Measurements from ENCODE around the gene ATG12. TPM values are rescaled to one million over a fixed set of nuclear protein-coding genes. Genes with fewer than 3 reads are reported as not detected.
"Not testable (repeated sequence)": the region's sequence is repeated elsewhere in the genome, so short reads cannot be mapped to it uniquely, and the experiment has no call there.

Gene ATG12
- polyA plus RNA-seq: 74.4 TPM
- long read RNA-seq, donor 1, full-length matches to known transcripts: 12 of 12 reads
- long read RNA-seq, donor 1, partial matches to known transcripts: 0 of 12 reads
- long read RNA-seq, donor 1, other reads (novel, unspliced or antisense): 0 of 12 reads
- long read RNA-seq, donor 2, full-length matches to known transcripts: 29 of 29 reads
- long read RNA-seq, donor 2, partial matches to known transcripts: 0 of 29 reads
- long read RNA-seq, donor 2, other reads (novel, unspliced or antisense): 0 of 29 reads
- long read RNA-seq, donor 3, full-length matches to known transcripts: 30 of 424 reads
- long read RNA-seq, donor 3, partial matches to known transcripts: 367 of 424 reads
- long read RNA-seq, donor 3, other reads (novel, unspliced or antisense): 27 of 424 reads
- long read RNA-seq, donor 4, full-length matches to known transcripts: 1 of 1 reads
- long read RNA-seq, donor 4, partial matches to known transcripts: 0 of 1 reads
- long read RNA-seq, donor 4, other reads (novel, unspliced or antisense): 0 of 1 reads
- long read RNA-seq, donor 5, full-length matches to known transcripts: 12 of 98 reads
- long read RNA-seq, donor 5, partial matches to known transcripts: 86 of 98 reads
- long read RNA-seq, donor 5, other reads (novel, unspliced or antisense): 0 of 98 reads
- long read RNA-seq, donor 6, full-length matches to known transcripts: 33 of 33 reads
- long read RNA-seq, donor 6, partial matches to known transcripts: 0 of 33 reads
- long read RNA-seq, donor 6, other reads (novel, unspliced or antisense): 0 of 33 reads
- long read RNA-seq, donor 7, full-length matches to known transcripts: 16 of 16 reads
- long read RNA-seq, donor 7, partial matches to known transcripts: 0 of 16 reads
- long read RNA-seq, donor 7, other reads (novel, unspliced or antisense): 0 of 16 reads
- long read RNA-seq, donor 8, full-length matches to known transcripts: 32 of 32 reads
- long read RNA-seq, donor 8, partial matches to known transcripts: 0 of 32 reads
- long read RNA-seq, donor 8, other reads (novel, unspliced or antisense): 0 of 32 reads
- long read RNA-seq, donor 9, full-length matches to known transcripts: 21 of 21 reads
- long read RNA-seq, donor 9, partial matches to known transcripts: 0 of 21 reads
- long read RNA-seq, donor 9, other reads (novel, unspliced or antisense): 0 of 21 reads
- long read RNA-seq, donor 10, full-length matches to known transcripts: 24 of 230 reads
- long read RNA-seq, donor 10, partial matches to known transcripts: 20 of 230 reads
- long read RNA-seq, donor 10, other reads (novel, unspliced or antisense): 186 of 230 reads
- long read RNA-seq, donor 11, full-length matches to known transcripts: 14 of 14 reads
- long read RNA-seq, donor 11, partial matches to known transcripts: 0 of 14 reads
- long read RNA-seq, donor 11, other reads (novel, unspliced or antisense): 0 of 14 reads

GRCh38 chr5:115841382-115842088 lies at the start of gene ATG12, which contains the start of gene AP3S1:
TSS of gene ATG12 (minus strand) at chr5:115841565. CDS start at chr5:115841552, 13 bp downstream.
TSS of gene AP3S1 (plus strand) at chr5:115841935. CDS start at chr5:115842038, 103 bp downstream.
- Histone ChIP-seq H3K9me3 (ENCODE audit: control insufficient read depth, low read depth, low read length) (no peaks in the 10 kb centered on the region), H3K27me3 (ENCODE audit: control insufficient read depth, insufficient read depth, low read length) (no peaks in the 10 kb centered on the region), H3K27ac (ENCODE audit: low read length) (peak within 1 kb of the TSS; percentile 92), H3K4me3 (ENCODE audit: low read length) (peak within 1 kb of the TSS; percentile 92), H3K36me3 (ENCODE audit: control insufficient read depth, insufficient read depth, low read length) (peaks cover 10% of the 10 kb centered on the region), H3K4me1 (ENCODE audit: control insufficient read depth, insufficient read depth, low read length) (peaks cover 3% of the 10 kb centered on the region)
- DNase-seq: peak; percentile 92 to 99
- no CpG with 5 or more reads among the region's 65 CpGs for WGBS (ENCODE audit: insufficient coverage, low lambda C conversion rate)

- no peaks in the 10 kb centered on the region for H3K9me3 ChIP-seq (ENCODE audit: control insufficient read depth, low read depth, low read length)
- peaks cover 2% of the 10 kb centered on the region for H3K36me3 ChIP-seq (ENCODE audit: control insufficient read depth, insufficient read depth, low read length)
- H3K4me1 ChIP-seq (ENCODE audit: control insufficient read depth, insufficient read depth, low read length): no peaks in the 10 kb centered on the region
- no peak overlapping the region for H3K4me3 ChIP-seq (ENCODE audit: low read length)
- DNase-seq: no peak
- H3K27me3 ChIP-seq (ENCODE audit: control insufficient read depth, insufficient read depth, low read length): no peaks in the 10 kb centered on the region
- 71% methylated on average over 1 of the region's 1 CpG for WGBS (ENCODE audit: insufficient coverage, low lambda C conversion rate)
- no peak overlapping the region for H3K27ac ChIP-seq (ENCODE audit: low read length)
These were observed 46.7 kb upstream of the ATG12 start for GRCh38 chr5:115888027-115888426.

DNA sequence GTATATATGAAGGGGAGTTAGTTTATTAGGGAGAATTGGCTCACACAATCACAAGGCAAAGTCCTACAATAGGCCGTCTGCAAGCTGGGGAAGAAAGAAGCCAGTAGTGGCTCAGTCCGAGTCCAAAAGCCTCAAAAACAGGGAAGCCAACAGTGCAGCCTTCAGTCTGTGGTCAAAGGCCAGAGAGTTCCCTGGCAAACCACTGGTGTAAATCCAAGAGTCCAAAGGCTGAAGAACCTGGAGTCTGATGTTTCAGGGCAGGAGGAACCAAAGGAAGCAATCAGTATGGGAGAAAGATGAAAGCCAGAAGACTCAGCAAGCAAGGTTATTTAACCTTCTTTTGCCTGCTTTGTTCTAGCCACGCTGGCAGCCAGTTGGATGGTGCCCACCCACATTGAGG lies 43.8 kb upstream of the ATG12 start:
- H3K4me1 ChIP-seq (ENCODE audit: control insufficient read depth, insufficient read depth, low read length); H3K4me3 ChIP-seq (ENCODE audit: low read length); H3K9me3 ChIP-seq (ENCODE audit: control insufficient read depth, low read depth, low read length); H3K36me3 ChIP-seq (ENCODE audit: control insufficient read depth, insufficient read depth, low read length); H3K27me3 ChIP-seq (ENCODE audit: control insufficient read depth, insufficient read depth, low read length): not testable (repeated sequence)
- peak overlapping the region; percentile 70 for H3K27ac ChIP-seq (ENCODE audit: low read length)
- DNase-seq: peak; percentile 65 to 82
- WGBS (ENCODE audit: insufficient coverage, low lambda C conversion rate): no CpG with 5 or more reads among the region's 3 CpGs

DNA sequence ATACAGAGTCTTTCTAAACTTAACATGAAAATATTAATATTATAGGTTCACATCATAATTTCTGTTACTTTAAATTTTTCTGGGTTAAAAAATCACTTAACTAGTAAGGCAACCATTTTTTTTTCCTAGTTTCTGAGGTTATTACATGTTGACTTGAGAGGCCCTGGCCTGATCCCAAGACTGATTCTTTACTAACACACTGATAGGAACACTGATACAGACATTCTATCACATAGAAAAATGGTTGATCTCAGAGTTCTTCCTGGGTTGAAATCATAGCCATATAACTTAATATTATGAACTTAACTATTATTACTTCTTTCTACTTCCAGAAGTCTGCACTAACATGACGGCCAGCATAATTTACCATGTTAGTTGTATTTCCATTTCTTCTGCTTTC lies 43.3 kb upstream of the ATG12 start:
- Histone ChIP-seq H3K36me3 (ENCODE audit: control insufficient read depth, insufficient read depth, low read length) (peaks cover 4% of the 10 kb centered on the region), H3K27ac (ENCODE audit: low read length) (peak overlapping the region; percentile 39), H3K27me3 (ENCODE audit: control insufficient read depth, insufficient read depth, low read length) (no peaks in the 10 kb centered on the region), H3K9me3 (ENCODE audit: control insufficient read depth, low read depth, low read length) (no peaks in the 10 kb centered on the region), H3K4me1 (ENCODE audit: control insufficient read depth, insufficient read depth, low read length) (no peaks in the 10 kb centered on the region), H3K4me3 (ENCODE audit: low read length) (no peak overlapping the region)
- DNase-seq: no peak
- WGBS (ENCODE audit: insufficient coverage, low lambda C conversion rate): 88% methylated on average over 1 of the region's 1 CpG

GRCh38 chr5:115882434-115882833 lies 41.1 kb upstream of the ATG12 start:
- no CpG with 5 or more reads among the region's 8 CpGs for WGBS (ENCODE audit: insufficient coverage, low lambda C conversion rate)
- not testable (repeated sequence) for DNase-seq; H3K9me3 ChIP-seq (ENCODE audit: control insufficient read depth, low read depth, low read length)

GRCh38 chr5:115877342-115877741 lies 36.0 kb upstream of the ATG12 start:
- no CpG with 5 or more reads among the region's 5 CpGs for WGBS (ENCODE audit: insufficient coverage, low lambda C conversion rate)
- not testable (repeated sequence) for H3K4me3 ChIP-seq (ENCODE audit: low read length); H3K27ac ChIP-seq (ENCODE audit: low read length); H3K4me1 ChIP-seq (ENCODE audit: control insufficient read depth, insufficient read depth, low read length); H3K36me3 ChIP-seq (ENCODE audit: control insufficient read depth, insufficient read depth, low read length); DNase-seq; H3K27me3 ChIP-seq (ENCODE audit: control insufficient read depth, insufficient read depth, low read length); H3K9me3 ChIP-seq (ENCODE audit: control insufficient read depth, low read depth, low read length)

More at GRCh38 chr5:115882434-115882833, 41.1 kb upstream of the ATG12 start:
- H3K4me3 ChIP-seq (ENCODE audit: low read length); H3K36me3 ChIP-seq (ENCODE audit: control insufficient read depth, insufficient read depth, low read length); H3K27me3 ChIP-seq (ENCODE audit: control insufficient read depth, insufficient read depth, low read length); H3K27ac ChIP-seq (ENCODE audit: low read length); H3K4me1 ChIP-seq (ENCODE audit: control insufficient read depth, insufficient read depth, low read length): not testable (repeated sequence)

DNA sequence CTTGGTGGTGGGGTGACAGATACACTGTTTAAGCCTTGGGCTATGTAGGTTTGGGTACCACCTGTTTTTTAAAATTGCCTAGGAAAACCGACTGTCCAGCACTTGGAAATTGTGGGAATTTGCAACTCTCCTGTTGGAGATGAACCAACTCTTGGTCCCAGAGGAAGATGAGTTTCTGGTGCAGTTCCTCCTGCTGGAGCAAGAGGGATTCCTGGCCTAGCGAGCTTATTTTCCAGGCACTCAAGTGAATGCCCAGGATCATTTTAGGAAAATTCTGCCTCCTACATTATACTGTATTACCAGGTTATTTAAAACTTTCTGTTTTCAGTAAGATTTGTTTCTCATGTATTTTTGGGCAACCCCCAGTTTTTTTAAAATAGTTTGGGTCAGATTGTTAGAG lies 34.1 kb upstream of the ATG12 start:
- Histone ChIP-seq H3K36me3 (ENCODE audit: control insufficient read depth, insufficient read depth, low read length) (peaks cover 22% of the 10 kb centered on the region), H3K27ac (ENCODE audit: low read length) (no peak overlapping the region), H3K4me3 (ENCODE audit: low read length) (no peak overlapping the region), H3K27me3 (ENCODE audit: control insufficient read depth, insufficient read depth, low read length) (no peaks in the 10 kb centered on the region), H3K4me1 (ENCODE audit: control insufficient read depth, insufficient read depth, low read length) (no peaks in the 10 kb centered on the region), H3K9me3 (ENCODE audit: control insufficient read depth, low read depth, low read length) (no peaks in the 10 kb centered on the region)
- DNase-seq: no peak
- whole genome bisulfite sequencing (ENCODE audit: insufficient coverage, low lambda C conversion rate): 100% methylated on average over 1 of the region's 2 CpGs

- no peaks in the 10 kb centered on the region for H3K9me3 ChIP-seq (ENCODE audit: control insufficient read depth, low read depth, low read length)
- no peaks in the 10 kb centered on the region for H3K27me3 ChIP-seq (ENCODE audit: control insufficient read depth, insufficient read depth, low read length)
- no peak overlapping the region for H3K4me3 ChIP-seq (ENCODE audit: low read length)
- peaks cover 3% of the 10 kb centered on the region for H3K4me1 ChIP-seq (ENCODE audit: control insufficient read depth, insufficient read depth, low read length)
- no peak for DNase-seq
- H3K27ac ChIP-seq (ENCODE audit: low read length): no peak overlapping the region
- peaks cover 25% of the 10 kb centered on the region for H3K36me3 ChIP-seq (ENCODE audit: control insufficient read depth, insufficient read depth, low read length)
- WGBS (ENCODE audit: insufficient coverage, low lambda C conversion rate): no CpG with 5 or more reads among the region's 1 CpG
These were observed 32.0 kb upstream of the ATG12 start for GRCh38 chr5:115873392-115873791.

GRCh38 chr5:115872447-115872846 lies 31.1 kb upstream of the ATG12 start:
- 100% methylated on average over 2 of the region's 2 CpGs for WGBS (ENCODE audit: insufficient coverage, low lambda C conversion rate)

More at GRCh38 chr5:115872447-115872846, 31.1 kb upstream of the ATG12 start:
- DNase-seq: no peak
- Histone ChIP-seq H3K27ac (ENCODE audit: low read length) (no peak overlapping the region), H3K4me1 (ENCODE audit: control insufficient read depth, insufficient read depth, low read length) (peaks cover 3% of the 10 kb centered on the region), H3K9me3 (ENCODE audit: control insufficient read depth, low read depth, low read length) (no peaks in the 10 kb centered on the region), H3K4me3 (ENCODE audit: low read length) (no peak overlapping the region), H3K36me3 (ENCODE audit: control insufficient read depth, insufficient read depth, low read length) (peaks cover 25% of the 10 kb centered on the region), H3K27me3 (ENCODE audit: control insufficient read depth, insufficient read depth, low read length) (no peaks in the 10 kb centered on the region)
